GM23338 (cell line): ENCODE results near the gene CHD5. TPM values are rescaled to one million over a fixed set of nuclear protein-coding genes. Genes with fewer than 3 reads are reported as not detected.

Source experiments
- ATAC-seq: fragments of 200-7000 bp; cut with Tn5 transposase; 3 replicates; pipeline ENCODE4 v1.9.1; 2020
- DNase-seq: peaks from one replicate; pipeline ENCODE4 v3.0.0-alpha.2; 2015; ENCODE audit warnings: low spot score
- H2AFZ ChIP-seq: fragments of 200-600 bp; sonication (generic); 2 replicates; pipeline ENCODE4 v1.8.0; 2016; ENCODE audit warnings: antibody characterized with exemption, mild to moderate bottlenecking, moderate library complexity
- H3F3A ChIP-seq: fragments of 200-600 bp; sonication (generic); replicated peaks from 2 replicates; pipeline ENCODE4 v1.8.0; 2017; ENCODE audit warnings: antibody characterized with exemption, mixed run types, low read depth
- H3K27ac ChIP-seq: fragments of 200-600 bp; sonication (generic); 2 replicates; pipeline ENCODE4 v1.6.1; 2016; ENCODE audit warnings: low read depth
- H3K27me3 ChIP-seq: fragments of 200-600 bp; sonication (generic); 2 replicates; pipeline ENCODE4 v1.8.0; 2016; ENCODE audit warnings: mild to moderate bottlenecking, mixed run types, moderate library complexity; ENCODE audit not compliant: insufficient read depth
- H3K36me3 ChIP-seq: fragments of 200-600 bp; sonication (generic); 2 replicates; pipeline ENCODE4 v1.8.0; 2016; ENCODE audit warnings: mild to moderate bottlenecking; ENCODE audit not compliant: insufficient read depth
- H3K4me1 ChIP-seq: fragments of 200-600 bp; sonication (generic); 2 replicates; pipeline ENCODE4 v1.8.0; 2016; ENCODE audit warnings: mild to moderate bottlenecking, moderate library complexity; ENCODE audit not compliant: insufficient read depth
- H3K4me2 ChIP-seq: fragments of 200-600 bp; sonication (generic); 2 replicates; pipeline ENCODE4 v1.7.1; 2017; ENCODE audit warnings: mixed run types
- H3K4me3 ChIP-seq: fragments of 200-600 bp; sonication (generic); 2 replicates; pipeline ENCODE4 v1.6.1; 2016; ENCODE audit warnings: mixed run types
- H3K79me2 ChIP-seq: fragments of 200-600 bp; sonication (generic); replicated peaks from 2 replicates; pipeline ENCODE4 v1.8.0; 2017; ENCODE audit warnings: mild to moderate bottlenecking; ENCODE audit not compliant: insufficient read depth
- H3K9me2 ChIP-seq: fragments of 200-600 bp; sonication (generic); 2 replicates; pipeline ENCODE4 v1.8.0; 2017; ENCODE audit not compliant: insufficient read depth
- H4K20me1 ChIP-seq: fragments of 200-600 bp; sonication (generic); replicated peaks from 2 replicates; pipeline ENCODE4 v1.8.0; 2017; ENCODE audit warnings: mild to moderate bottlenecking; ENCODE audit not compliant: insufficient read depth
- H3K27ac Mint-ChIP-seq: 2 replicates; pipeline ENCODE4 v1.8.0; 2020; ENCODE audit warnings: inconsistent platforms, mild to moderate bottlenecking, moderate library complexity, mixed read lengths
- H3K27me3 Mint-ChIP-seq: 3 replicates; pipeline ENCODE4 v1.8.0; 2022; ENCODE audit warnings: low read depth, mild to moderate bottlenecking, moderate library complexity, mixed read lengths, inconsistent platforms; ENCODE audit not compliant: insufficient read depth, poor library complexity
- H3K36me3 Mint-ChIP-seq: 3 replicates; pipeline ENCODE4 v1.8.0; 2021; ENCODE audit warnings: low read depth, mild to moderate bottlenecking, inconsistent platforms, moderate library complexity, mixed read lengths
- H3K4me1 Mint-ChIP-seq: 3 replicates; pipeline ENCODE4 v1.8.0; 2020; ENCODE audit warnings: mild to moderate bottlenecking, inconsistent platforms, mixed read lengths
- H3K4me3 Mint-ChIP-seq: 3 replicates; pipeline ENCODE4 v1.8.0; 2021; ENCODE audit warnings: moderate library complexity, mild to moderate bottlenecking, inconsistent platforms, mixed read lengths
- H3K9me3 Mint-ChIP-seq: 3 replicates; pipeline ENCODE4 v1.8.0; 2020; ENCODE audit warnings: moderate library complexity, mild to moderate bottlenecking, inconsistent platforms, mixed read lengths
- CREB1 ChIP-seq: fragments of 250-450 bp; sonication (Bioruptor Pico); IDR thresholded peaks from 2 replicates; pipeline ENCODE4 v1.5.0; 2020; ENCODE audit warnings: low read depth, mild to moderate bottlenecking, moderate library complexity
- EZH2phosphoT487 ChIP-seq: fragments of 200-600 bp; sonication (generic); IDR thresholded peaks from one replicate; pipeline ENCODE4 v1.8.1; 2018; ENCODE audit warnings: antibody characterized with exemption; ENCODE audit not compliant: unreplicated experiment
- polyA plus RNA-seq: library from polyadenylated mRNA; unstranded; fragments of >200 nt; fragmentation: Nextera tagmentation; extraction: Ambion mirVana; gene quantifications from 2 replicates; pipeline ENCODE4 v1.2.1, GENCODE V29; 2016
- total RNA-seq: library from RNA; depleted of rRNA; stranded (reverse); fragments of >200 nt; shearing (Covaris generic); gene quantifications from 2 replicates; pipeline ENCODE4 v1.2.3, GENCODE V29; 2014
- TF ChIP-seq, protein P1 (sequence below): fragments of 250-450 bp; sonication (Bioruptor Pico); IDR thresholded peaks from 2 replicates; pipeline ENCODE4 v1.5.0; 2020; ENCODE audit warnings: mild to moderate bottlenecking, moderate library complexity
- TF ChIP-seq, protein P2 (sequence below), 2 experiments: fragments of 200-600 bp in 1 of 2; sonication (generic) in 1 of 2; conservative IDR thresholded peaks; 2 replicates each; pipeline versions ENCODE4 v1.5.1 to v1.6.1; 2016 to 2017; ENCODE audit warnings: antibody characterized with exemption in 2 of 2, low read depth in 2 of 2, mild to moderate bottlenecking in 2 of 2, moderate library complexity in 1 of 2
- TF ChIP-seq, protein P3 (sequence below): IDR thresholded peaks from 2 replicates; pipeline ENCODE4 v1.6.1; 2016; ENCODE audit warnings: antibody characterized with exemption
- TF ChIP-seq, protein P4 (sequence below): IDR thresholded peaks from one replicate; pipeline ENCODE4 v1.6.1; 2018; ENCODE audit warnings: antibody characterized with exemption; ENCODE audit not compliant: unreplicated experiment

Gene CHD5
- total and polyA plus RNA-seq, 2 experiments from 2014 or later = 0.32 to 1.0 TPM

DNA sequence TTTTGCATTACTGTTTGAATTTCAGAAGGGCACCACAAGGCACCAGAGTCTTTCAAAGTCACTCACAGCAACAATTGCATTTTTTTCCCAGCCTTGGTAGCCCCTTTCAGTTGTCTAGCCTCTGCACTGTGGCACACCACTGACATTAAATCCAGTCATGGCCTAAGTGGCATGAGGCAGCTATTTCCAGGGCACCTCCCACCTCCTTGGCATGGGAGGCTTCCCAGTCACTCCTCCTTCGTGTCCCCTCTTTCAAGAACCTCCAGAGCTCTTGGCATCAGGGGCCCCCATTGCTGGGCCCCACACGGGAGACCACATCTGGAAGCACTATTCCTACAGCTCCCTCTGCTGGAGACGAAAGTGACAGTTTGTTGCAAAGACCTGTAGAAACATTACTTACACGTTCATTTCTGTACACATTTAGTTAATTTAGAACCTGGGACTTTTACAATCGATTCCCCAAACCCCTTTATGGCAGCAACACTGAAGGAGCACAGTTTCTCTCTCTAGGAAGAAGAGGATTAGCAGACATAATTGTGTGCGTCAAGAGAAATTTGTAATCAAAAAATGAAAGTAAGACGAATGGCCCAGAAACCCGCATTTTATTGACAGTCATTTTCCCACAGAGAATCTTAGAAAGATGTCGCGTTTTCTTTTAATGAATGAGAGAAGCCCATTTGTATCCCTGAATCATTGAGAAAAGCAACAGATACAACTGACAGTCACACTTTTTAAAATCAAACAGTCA is 5.7 kb upstream of the CHD5 start (continued):
- TF ChIP-seq, protein P1, sequence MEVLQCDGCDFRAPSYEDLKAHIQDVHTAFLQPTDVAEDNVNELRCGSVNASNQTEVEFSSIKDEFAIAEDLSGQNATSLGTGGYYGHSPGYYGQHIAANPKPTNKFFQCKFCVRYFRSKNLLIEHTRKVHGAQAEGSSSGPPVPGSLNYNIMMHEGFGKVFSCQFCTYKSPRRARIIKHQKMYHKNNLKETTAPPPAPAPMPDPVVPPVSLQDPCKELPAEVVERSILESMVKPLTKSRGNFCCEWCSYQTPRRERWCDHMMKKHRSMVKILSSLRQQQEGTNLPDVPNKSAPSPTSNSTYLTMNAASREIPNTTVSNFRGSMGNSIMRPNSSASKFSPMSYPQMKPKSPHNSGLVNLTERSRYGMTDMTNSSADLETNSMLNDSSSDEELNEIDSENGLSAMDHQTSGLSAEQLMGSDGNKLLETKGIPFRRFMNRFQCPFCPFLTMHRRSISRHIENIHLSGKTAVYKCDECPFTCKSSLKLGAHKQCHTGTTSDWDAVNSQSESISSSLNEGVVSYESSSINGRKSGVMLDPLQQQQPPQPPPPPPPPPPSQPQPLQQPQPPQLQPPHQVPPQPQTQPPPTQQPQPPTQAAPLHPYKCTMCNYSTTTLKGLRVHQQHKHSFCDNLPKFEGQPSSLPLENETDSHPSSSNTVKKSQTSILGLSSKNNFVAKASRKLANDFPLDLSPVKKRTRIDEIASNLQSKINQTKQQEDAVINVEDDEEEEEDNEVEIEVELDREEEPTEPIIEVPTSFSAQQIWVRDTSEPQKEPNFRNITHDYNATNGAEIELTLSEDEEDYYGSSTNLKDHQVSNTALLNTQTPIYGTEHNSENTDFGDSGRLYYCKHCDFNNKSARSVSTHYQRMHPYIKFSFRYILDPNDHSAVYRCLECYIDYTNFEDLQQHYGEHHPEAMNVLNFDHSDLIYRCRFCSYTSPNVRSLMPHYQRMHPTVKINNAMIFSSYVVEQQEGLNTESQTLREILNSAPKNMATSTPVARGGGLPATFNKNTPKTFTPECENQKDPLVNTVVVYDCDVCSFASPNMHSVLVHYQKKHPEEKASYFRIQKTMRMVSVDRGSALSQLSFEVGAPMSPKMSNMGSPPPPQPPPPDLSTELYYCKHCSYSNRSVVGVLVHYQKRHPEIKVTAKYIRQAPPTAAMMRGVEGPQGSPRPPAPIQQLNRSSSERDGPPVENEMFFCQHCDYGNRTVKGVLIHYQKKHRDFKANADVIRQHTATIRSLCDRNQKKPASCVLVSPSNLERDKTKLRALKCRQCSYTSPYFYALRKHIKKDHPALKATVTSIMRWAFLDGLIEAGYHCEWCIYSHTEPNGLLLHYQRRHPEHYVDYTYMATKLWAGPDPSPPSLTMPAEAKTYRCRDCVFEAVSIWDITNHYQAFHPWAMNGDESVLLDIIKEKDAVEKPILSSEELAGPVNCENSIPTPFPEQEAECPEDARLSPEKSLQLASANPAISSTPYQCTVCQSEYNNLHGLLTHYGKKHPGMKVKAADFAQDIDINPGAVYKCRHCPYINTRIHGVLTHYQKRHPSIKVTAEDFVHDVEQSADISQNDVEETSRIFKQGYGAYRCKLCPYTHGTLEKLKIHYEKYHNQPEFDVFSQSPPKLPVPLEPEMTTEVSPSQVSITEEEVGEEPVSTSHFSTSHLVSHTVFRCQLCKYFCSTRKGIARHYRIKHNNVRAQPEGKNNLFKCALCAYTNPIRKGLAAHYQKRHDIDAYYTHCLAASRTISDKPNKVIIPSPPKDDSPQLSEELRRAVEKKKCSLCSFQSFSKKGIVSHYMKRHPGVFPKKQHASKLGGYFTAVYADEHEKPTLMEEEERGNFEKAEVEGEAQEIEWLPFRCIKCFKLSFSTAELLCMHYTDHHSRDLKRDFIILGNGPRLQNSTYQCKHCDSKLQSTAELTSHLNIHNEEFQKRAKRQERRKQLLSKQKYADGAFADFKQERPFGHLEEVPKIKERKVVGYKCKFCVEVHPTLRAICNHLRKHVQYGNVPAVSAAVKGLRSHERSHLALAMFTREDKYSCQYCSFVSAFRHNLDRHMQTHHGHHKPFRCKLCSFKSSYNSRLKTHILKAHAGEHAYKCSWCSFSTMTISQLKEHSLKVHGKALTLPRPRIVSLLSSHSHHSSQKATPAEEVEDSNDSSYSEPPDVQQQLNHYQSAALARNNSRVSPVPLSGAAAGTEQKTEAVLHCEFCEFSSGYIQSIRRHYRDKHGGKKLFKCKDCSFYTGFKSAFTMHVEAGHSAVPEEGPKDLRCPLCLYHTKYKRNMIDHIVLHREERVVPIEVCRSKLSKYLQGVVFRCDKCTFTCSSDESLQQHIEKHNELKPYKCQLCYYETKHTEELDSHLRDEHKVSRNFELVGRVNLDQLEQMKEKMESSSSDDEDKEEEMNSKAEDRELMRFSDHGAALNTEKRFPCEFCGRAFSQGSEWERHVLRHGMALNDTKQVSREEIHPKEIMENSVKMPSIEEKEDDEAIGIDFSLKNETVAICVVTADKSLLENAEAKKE (CRISPR knock-in tag) = no peak
- no peak for TF ChIP-seq CREB1 (CRISPR knock-in tag)
- TF ChIP-seq, protein P2, sequence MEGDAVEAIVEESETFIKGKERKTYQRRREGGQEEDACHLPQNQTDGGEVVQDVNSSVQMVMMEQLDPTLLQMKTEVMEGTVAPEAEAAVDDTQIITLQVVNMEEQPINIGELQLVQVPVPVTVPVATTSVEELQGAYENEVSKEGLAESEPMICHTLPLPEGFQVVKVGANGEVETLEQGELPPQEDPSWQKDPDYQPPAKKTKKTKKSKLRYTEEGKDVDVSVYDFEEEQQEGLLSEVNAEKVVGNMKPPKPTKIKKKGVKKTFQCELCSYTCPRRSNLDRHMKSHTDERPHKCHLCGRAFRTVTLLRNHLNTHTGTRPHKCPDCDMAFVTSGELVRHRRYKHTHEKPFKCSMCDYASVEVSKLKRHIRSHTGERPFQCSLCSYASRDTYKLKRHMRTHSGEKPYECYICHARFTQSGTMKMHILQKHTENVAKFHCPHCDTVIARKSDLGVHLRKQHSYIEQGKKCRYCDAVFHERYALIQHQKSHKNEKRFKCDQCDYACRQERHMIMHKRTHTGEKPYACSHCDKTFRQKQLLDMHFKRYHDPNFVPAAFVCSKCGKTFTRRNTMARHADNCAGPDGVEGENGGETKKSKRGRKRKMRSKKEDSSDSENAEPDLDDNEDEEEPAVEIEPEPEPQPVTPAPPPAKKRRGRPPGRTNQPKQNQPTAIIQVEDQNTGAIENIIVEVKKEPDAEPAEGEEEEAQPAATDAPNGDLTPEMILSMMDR (conservative IDR thresholded peaks at IDR 0.05; ENCODE audit: low read depth in 2 of 2) = peak; percentile 70 to 93

DNA sequence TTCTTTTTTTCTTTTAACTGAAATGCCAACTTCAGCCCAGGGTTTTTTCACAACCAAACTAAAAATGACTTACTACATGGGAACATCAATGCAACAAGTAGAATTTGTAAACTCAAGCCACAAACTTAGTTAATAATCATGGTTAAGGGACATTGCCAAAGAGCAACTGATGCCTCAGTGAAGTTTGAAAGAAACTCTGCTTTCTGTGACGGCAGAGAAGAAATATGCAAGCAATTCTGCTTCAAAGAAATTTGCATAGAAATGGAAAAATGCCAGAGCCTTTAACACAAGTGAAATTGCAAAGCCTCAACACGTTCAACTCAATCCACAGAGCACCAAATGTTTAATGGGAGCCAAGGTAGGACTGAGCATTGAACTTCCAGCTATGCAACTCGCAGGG is 5.0 kb upstream of the CHD5 start:
- peak overlapping the region; percentile 49 for H3K4me2 ChIP-seq
- Mint-ChIP-seq H3K27ac (no peak overlapping the region), H3K4me1 (peaks cover 53% of the 10 kb centered on the region), H3K9me3 (no peaks in the 10 kb centered on the region), H3K27me3 (peaks cover 30% of the 10 kb centered on the region), H3K36me3 (peaks cover 57% of the 10 kb centered on the region), H3K4me3 (no peak overlapping the region)
- H2AFZ ChIP-seq = no peak overlapping the region
- peaks cover 28% of the 10 kb centered on the region for H3K36me3 ChIP-seq
- peaks cover 31% of the 10 kb centered on the region for H3K27me3 ChIP-seq
- ATAC-seq (no peak), DNase-seq (no peak)
- H3K9me2 ChIP-seq = no peaks in the 10 kb centered on the region
- peak overlapping the region; percentile 35; the same call in 1 of the 2 replicates for H3K4me3 ChIP-seq
- peaks cover 41% of the 10 kb centered on the region for H3K79me2 ChIP-seq
- peaks cover 50% of the 10 kb centered on the region for H4K20me1 ChIP-seq
- peaks cover 41% of the 10 kb centered on the region for H3K4me1 ChIP-seq
- H3F3A ChIP-seq = peaks cover 68% of the 10 kb centered on the region
- peak overlapping the region; percentile 74 for H3K27ac ChIP-seq
- TF ChIP-seq EZH2phosphoT487 (no peak), CREB1 (CRISPR knock-in tag) (no peak)
- TF ChIP-seq, protein P3, sequence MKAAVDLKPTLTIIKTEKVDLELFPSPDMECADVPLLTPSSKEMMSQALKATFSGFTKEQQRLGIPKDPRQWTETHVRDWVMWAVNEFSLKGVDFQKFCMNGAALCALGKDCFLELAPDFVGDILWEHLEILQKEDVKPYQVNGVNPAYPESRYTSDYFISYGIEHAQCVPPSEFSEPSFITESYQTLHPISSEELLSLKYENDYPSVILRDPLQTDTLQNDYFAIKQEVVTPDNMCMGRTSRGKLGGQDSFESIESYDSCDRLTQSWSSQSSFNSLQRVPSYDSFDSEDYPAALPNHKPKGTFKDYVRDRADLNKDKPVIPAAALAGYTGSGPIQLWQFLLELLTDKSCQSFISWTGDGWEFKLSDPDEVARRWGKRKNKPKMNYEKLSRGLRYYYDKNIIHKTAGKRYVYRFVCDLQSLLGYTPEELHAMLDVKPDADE = no peak
- TF ChIP-seq, protein P4, sequence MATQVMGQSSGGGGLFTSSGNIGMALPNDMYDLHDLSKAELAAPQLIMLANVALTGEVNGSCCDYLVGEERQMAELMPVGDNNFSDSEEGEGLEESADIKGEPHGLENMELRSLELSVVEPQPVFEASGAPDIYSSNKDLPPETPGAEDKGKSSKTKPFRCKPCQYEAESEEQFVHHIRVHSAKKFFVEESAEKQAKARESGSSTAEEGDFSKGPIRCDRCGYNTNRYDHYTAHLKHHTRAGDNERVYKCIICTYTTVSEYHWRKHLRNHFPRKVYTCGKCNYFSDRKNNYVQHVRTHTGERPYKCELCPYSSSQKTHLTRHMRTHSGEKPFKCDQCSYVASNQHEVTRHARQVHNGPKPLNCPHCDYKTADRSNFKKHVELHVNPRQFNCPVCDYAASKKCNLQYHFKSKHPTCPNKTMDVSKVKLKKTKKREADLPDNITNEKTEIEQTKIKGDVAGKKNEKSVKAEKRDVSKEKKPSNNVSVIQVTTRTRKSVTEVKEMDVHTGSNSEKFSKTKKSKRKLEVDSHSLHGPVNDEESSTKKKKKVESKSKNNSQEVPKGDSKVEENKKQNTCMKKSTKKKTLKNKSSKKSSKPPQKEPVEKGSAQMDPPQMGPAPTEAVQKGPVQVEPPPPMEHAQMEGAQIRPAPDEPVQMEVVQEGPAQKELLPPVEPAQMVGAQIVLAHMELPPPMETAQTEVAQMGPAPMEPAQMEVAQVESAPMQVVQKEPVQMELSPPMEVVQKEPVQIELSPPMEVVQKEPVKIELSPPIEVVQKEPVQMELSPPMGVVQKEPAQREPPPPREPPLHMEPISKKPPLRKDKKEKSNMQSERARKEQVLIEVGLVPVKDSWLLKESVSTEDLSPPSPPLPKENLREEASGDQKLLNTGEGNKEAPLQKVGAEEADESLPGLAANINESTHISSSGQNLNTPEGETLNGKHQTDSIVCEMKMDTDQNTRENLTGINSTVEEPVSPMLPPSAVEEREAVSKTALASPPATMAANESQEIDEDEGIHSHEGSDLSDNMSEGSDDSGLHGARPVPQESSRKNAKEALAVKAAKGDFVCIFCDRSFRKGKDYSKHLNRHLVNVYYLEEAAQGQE = no peak
- TF ChIP-seq, protein P2 (conservative IDR thresholded peaks at IDR 0.05; ENCODE audit: low read depth in 2 of 2) = no peak
